GM12892 (cell line): ENCODE data around the gene SNX27.

ENCODE experiments used
- POLR2A ChIP-seq: IDR thresholded peaks from 2 replicates; pipeline ENCODE4 v1.6.1; 2011; ENCODE audit warnings: low read depth, low read length, control low read depth
- POLR2AphosphoS5 ChIP-seq: IDR thresholded peaks from 2 replicates; pipeline ENCODE4 v1.6.1; 2011; ENCODE audit warnings: low read depth, low read length, control low read depth
- TAF1 ChIP-seq: IDR thresholded peaks from 2 replicates; pipeline ENCODE4 v1.6.1; 2011; ENCODE audit warnings: low read depth, mild to moderate bottlenecking, control low read depth, low read length, borderline replicate concordance

DNA sequence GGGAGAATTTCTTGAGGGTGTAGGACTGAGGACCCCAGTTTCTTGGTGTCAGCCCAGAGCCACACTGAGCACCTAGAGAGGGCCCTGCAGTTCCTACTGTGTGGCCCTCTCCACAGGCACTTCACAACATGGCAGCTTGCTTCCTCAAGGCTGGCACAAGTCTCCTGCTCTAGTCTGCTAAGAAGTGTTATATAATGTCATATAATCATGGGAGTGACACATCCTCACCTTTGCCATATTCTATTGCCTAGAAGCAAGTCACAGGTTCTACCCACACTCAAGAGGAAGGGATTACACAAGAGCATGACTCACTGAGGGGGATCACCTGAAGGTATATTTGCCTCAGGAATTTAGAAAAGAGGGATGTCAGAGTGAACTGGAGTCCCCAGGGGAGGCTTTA lies 5.5 kb upstream of the SNX27 start:
- TF ChIP-seq POLR2A (no peak), POLR2AphosphoS5 (no peak), TAF1 (no peak)
